Measurements from ENCODE around the gene SRGN.

SRGN gene

DNA sequence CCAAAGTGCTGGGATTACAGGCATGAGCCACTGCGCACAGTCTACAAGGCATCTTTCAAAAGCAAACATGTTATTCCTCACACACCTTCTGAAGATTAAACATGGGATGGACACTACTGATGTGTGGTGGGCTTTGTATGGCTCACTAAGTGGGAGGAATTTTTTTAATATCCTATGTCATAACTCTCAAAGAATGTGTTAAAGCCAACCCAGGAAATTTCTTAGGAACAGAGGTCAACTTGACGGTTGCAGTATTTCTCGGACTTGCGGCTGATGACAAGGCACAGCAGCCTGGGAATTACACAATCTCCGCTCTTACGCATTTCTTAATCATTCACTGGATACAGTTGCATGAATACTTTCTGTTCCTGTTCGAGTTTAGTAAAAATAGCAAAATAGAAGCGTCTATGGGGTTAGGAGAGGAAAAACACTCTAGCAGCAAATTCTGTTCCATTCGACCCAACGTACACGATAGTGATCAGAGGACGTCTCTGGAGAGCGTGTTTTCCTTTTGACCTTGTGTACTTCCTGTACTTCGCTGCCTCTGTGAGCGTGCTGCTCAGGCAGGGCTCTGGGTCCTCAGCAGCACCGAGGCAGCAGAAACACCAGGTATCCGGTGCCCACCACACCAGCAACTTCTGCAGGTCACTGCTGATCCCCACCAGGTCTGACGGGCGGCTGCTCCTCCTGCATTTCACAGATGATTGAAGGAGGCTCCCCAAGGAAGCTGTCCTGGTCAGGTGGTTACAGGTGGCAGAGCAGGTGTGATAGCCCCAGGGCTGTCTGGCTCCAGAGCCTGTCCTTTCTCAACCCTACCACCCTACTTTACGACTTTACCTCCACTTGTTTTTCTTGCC lies 26.4 kb upstream of the SRGN start:
- DNase-seq: no peak

DNA sequence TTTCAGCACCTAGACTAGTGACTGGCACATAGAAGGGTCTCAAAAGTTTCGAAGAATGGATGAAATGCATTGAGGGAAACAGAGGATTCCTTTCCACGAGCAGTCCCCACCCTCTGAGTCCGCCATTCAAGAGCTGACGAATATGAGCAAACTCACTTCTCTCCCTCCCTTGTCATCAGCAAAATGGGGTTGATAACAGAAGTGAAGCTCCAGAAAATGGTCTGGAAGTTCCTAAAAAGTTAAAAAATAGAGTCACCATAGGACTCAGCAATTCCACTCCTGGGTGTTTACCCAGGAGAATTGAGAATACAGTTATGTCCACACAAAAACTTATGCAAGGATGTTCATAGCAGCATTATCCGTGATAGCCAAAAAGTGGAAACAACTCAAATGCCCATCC lies 25.0 kb upstream of the SRGN start:
- no peak for DNase-seq

DNA sequence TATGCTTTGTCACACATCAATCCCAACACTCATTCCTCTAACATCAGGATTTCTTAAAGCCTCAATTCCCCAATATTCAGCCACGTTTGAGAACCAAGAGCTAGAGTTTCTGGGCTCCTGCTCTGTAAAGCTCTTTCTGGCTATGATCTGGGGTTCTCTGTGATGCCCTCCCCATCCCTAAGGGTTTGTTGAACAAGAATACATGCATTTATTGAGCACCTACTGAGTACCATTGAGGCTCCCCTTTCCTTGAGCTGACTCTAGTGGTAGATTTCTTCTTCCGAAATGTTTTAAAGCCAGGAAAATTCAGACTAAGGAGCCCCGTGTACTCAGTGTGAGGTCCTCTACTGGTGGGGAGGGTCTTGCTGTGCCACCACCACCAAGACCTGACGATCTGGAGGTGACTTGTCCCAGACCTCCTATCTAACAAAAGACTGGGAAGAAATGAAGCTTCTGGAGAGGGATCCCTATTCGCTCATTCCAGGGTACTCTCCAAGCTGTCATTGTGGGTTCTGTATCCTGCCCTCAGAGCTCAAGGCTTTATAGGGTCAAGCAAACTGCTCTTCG lies 23.1 kb upstream of the SRGN start:
- DNase-seq: no peak

DNA sequence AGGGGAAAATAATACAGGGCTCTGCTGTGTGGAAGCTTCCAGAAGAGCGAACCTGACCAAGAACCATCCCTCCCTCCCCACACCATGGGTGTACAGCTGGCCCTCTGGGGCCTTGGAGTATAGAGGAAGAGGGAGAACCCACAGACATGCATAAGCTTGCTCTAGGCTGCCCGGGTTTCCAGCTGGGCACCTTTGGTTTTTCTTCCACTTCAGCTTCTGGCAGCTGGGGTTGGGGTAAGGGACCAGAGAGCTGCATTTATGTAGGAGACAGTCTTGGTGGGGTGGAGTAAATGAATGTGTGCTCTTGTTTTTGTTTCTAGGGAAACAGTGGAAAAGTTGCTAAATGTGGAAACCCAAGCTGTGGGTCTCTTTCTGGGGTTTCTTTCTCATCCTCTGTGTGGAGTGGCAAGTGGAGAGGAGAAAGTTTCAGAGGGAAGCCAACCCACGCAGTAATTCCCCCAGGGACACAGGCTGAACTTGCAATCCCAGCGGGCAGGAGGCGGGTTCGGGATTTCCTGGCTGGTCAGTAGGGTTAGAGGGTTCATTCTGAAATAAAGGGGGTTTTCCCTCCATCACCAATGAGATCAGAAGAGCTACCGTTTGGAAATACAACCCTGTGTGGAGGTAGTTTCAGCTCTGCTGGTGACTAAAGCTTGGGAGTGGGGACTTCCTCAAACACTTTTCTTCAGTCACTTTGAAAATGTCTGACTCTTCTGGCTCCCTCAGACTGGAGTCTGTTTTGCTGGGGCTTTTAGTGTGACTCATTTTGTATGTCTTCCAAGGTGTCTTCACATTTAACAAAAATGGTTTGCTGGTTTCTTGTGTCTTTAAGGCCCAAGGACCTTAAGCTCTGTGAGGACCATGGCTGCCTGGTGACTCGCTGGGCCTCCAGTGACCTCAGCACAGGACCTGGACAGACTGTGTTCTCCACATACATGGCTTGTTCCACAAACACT lies 22.2 kb upstream of the SRGN start:
- DNase-seq: no peak

DNA sequence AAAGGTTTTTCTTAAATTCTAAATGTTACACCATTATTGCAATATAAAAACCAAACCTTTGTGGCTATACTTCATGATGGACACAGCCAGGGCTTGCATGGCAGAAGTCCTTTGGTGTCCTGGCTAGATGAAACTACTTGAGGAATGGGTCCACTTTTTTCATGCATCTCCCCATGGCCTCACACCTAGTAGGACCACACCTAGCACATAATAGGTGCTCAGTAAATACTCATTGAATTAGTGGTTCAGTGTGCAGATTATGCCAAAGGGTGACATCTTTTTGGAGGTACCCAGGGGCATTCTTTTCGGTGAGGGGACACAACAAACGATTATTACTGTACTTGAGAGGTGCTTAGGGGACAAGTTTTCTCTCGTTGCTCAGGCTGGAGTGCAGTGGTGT lies 20.7 kb upstream of the SRGN start:
- no peak for DNase-seq

DNA sequence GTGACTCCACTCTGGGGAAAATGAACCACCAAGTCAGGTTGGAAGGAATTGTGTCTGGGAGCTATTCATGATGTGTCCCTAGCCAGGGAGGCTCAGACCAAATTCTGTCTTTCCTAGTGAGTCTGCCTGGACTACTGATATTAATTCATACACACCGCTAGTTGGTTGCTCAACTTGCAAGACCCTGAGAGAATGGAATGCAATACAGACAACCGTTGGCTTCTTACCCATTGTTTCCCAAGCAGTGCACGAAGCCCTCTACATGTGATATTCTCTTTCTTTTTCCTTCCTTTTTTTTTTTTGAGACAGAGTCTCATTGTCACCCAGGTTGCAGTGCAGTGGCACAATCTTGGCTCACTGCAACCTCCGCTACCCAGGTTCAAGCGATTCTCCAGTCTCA lies 19.4 kb upstream of the SRGN start:
- no peak for DNase-seq

DNA sequence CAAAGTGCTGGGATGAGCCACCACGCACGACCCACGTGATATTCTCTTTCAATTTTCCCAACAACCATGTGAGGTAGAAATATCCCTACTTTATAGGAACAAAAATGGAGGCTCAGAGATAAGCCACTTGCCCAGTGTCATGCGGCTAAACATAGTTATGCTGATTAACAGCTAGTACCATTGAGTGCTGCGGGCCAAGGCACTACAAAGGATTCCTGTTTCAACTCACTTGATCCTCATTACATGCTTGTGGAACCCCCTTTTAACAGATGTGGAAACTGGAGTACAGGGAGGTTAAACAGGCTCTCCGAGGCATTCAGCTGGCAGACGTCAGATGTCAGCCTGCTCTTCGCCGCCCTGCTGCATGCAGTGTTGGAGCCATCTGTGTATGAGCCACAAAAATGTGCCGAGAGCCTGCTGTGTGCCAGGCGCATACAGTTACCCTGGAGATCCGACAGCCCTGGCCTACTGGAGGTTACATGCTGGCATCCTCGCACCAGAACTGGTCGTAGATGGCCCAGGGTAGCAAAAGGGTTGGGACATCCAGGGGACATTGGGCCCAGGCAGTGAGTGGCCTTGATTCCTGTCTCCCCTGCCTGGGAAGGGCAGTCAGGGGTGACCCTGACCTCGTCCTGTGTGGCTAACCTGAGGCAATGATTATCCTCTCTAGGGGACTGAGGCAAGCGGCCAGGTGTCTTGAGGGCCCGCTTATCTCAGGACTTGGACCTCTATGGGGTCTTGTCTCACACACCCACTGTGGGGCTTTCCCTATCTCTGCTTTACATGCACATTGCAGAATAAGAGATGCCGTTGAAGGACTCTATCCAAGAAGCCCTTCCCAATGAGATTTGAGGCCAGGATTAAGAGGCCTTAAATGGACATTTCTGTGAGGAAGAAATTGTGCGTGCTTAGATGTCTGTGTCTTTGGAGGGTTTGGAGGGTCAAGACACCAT lies 18.5 kb upstream of the SRGN start:
- no peak for DNase-seq

DNA sequence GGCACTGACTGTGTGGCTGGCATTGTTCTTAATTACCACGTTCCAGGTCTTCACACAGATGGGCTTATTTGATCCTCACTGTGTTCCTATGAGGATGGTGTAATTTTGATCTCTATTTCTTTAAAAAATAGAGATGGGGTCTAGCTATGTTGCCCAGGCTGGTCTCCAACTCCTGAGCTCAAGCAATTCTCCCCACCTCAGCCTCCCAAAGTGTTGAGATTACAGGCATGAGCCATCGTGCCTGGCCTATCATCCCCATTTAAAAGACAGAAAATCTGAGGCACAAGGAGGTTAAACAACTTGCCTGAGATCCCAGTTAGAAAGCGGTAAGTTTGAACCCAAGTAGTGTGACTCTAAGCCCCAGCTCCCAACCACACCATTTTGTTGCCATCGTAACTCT lies 17.0 kb upstream of the SRGN start:
- no peak for DNase-seq

DNA sequence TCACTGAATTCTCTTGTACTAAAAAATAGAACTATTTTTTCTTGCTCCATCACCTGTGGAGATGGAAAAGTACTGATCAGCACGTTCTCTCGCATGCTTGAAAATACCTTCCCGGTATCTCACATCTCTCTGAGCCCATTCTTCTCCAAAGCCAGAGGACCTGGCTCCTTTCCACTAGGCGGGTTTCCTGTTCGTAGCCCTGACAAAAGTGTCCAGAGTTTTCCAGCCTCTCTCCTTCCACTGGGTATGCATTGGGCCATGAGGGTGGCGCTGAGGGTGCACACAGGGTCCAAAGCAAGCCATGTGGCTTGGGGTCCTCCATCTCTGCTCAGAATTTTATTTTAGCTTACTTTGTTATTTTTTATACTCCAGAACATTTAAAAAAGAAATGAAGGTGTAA lies 16.3 kb upstream of the SRGN start:
- no peak for DNase-seq

DNA sequence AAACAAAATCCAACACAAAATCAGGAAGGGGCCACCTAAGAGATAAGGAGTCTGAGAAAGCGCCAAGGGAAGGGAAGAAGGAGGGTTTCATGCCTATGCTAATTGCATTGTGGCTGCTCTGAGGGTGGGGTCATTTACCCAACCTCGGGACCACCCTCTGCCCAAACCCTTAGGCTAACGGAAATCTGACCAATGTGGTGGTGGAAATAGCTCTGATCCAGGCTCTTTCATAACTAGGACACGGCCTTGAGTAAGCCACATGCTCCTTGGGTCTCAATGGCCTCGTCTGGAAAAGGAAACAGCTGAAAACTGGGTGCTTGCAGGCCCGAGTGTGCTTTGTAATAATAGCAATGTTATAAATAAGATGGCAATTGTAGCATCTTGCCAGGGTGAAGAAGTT lies 14.9 kb upstream of the SRGN start:
- DNase-seq: no peak

DNA sequence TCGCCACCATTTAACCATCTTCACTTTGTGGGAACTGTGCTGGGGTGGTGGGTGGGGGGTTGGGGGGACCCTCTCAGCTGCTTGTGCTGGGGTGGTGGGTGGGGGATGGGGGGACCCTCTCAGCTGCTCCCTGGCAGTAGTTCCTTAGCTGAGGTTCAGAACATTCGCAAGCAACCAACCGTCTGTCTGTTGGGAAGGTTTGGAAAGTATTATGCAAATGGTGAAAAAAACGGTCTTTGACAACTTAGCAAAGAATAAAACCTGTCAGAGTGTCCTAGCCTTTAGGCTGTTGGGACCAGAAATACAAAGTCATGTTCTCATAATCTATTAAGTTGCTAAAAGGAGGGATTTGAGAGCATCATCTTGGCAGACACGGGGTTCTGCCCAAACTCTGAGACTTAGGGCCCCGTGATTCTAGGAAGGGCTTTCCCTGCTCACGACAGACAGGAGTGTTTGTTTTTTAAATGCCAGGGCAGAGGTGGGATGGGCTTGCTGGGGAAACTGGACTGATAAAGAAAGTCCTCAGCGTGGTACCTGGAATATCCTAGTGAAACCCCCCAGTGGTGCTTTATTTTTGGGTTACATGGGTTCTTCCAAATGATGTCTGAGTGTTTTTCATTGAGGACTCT lies 14.1 kb upstream of the SRGN start:
- DNase-seq: no peak

DNA sequence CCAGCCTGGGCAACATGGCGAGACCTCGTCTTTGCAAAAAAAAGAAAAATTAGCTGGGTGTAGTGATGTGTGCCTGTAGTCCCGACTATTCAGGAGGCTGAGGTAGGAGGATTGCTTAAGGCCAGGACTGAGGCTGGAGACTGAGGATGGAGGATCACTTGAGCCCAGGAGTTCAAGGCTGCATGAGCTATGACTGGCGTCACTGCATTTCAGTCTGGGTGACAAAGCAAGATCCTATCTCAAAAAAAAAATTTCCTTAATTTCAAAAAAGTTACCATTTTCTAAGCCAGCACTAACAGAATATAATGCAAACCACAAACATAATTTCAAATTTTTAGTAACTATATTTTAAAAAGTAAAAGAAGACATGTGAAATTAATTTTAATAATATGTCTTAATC lies 13.4 kb upstream of the SRGN start:
- no peak for DNase-seq

DNA sequence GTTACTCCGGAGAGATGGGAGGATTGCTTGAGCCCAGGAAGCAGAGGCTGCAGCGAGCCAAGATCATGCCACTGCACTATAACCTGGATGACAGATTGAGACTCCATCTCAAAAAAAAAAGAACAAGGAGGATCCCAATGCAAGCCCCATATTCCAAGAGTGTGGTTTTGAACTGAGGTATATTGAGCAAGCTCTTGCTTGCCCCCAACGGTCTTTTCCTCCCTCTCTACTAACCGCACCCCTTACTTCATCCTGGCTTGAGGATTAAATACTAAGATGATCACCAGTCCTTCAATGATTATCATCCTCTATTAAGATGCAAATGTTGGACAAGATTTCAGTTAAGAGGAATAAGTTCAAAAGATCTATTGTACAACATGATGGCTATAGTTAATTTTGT lies 12.5 kb upstream of the SRGN start:
- no peak for DNase-seq

DNA sequence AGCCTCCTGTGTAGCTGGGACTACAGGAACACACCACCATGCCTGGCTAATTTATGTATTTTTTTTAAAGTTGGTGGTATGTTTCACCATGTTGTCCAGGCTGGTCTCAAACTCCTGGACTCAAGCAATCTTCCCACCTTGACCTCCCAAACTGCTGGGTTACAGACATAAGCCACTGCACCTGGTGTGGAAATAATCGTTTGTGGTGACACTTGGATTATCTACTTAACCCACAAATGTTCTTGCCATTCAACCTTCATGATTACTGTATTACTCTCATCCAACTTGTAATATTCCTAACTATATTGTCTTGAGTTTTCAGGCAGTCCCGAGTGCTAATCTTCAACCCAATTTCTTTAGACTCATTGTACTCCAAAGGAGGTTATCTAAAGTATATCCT lies 9.6 kb upstream of the SRGN start:
- DNase-seq: no peak

DNA sequence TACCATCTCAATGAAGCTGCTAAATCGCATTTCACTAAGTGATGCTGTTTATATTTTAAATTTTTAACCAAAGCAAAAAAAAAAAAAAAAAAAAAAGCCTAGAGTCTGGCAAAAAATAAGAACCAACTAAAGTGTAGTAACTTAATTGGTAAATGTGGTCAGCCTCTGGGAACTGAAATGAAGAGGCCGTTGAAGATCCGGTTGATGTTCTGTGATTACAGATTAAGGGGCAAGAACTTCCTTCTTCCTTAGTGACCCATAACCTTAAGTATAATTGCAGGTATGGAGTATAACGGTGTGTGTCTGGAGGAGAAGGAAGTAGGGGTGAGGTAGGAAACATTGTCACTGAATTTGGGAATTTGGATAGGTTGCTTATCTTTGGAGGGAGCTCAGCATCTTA lies 7.7 kb upstream of the SRGN start:
- no peak for DNase-seq

DNA sequence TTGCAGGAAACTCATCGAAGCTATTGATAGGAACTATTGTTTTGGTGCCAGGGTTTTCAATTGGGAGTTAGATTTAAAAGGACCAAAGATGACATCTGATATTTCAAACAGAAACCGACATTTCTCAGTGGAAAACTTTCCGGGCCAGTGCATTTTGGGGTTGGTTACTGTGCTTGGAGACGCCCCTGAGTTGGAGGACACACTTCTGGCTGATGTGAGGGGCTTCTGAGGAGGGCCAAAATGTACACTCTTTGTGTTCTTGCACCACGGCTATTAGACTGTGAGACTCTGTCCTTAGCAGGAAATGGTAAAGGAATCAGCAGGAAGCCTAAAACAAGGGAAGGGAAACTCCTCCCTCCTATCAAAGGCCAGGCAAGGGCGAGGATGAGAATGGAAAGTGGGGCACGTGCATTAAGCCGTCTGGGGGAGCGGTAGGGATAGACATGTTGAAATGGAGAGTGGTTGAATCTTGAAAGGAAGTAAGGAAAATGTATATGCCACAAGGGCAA lies 1.8 kb upstream of the SRGN start:
- no peak for DNase-seq

DNA sequence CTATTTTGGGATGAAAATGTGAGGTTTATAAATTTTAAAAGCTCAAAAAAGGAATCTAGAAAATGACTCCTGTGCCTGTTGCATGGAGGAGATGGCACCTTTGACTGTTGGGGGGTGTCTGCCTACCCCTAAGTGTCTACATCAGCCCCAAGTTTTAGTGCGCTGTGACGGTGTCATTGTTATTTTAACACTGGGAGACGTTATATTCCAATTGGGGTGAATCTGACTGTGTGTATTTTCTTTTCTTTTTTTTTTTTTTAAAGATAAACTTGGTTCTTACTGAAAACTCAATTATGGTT lies 517 bp downstream of the SRGN start:
- no peak for DNase-seq

DNA sequence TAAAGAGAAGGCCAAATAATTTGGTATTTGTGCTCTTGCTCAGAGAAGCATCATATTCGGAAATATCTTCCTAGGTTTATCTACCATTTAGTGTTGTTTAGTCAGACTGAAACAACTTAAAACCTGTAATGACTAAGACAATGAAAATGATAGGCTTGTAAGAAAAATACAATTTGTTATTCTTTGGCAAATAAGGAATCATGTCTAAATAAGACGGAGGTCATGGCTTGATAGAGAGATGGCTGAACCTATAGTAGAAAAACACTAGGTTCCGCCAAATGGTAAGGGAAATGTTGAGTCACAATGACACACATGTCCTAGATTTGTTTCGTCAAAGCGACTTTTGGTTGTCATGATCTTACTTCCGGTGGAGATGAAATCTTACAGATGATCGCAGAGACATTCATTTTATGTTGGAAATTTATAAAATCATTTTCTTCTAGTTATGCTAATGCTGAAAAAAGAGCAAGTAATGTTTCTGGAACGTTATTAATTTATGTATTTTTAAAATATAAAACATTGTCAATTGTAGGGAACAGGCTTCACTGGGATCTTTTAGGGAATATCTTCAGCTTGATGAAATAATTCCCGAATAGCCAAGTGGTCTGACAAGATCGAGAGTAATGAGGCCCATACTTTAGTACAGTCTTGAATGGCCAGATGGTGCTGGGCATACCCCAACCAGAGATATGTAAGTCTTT lies 1.0 kb downstream of the SRGN start:
- DNase-seq: no peak

DNA sequence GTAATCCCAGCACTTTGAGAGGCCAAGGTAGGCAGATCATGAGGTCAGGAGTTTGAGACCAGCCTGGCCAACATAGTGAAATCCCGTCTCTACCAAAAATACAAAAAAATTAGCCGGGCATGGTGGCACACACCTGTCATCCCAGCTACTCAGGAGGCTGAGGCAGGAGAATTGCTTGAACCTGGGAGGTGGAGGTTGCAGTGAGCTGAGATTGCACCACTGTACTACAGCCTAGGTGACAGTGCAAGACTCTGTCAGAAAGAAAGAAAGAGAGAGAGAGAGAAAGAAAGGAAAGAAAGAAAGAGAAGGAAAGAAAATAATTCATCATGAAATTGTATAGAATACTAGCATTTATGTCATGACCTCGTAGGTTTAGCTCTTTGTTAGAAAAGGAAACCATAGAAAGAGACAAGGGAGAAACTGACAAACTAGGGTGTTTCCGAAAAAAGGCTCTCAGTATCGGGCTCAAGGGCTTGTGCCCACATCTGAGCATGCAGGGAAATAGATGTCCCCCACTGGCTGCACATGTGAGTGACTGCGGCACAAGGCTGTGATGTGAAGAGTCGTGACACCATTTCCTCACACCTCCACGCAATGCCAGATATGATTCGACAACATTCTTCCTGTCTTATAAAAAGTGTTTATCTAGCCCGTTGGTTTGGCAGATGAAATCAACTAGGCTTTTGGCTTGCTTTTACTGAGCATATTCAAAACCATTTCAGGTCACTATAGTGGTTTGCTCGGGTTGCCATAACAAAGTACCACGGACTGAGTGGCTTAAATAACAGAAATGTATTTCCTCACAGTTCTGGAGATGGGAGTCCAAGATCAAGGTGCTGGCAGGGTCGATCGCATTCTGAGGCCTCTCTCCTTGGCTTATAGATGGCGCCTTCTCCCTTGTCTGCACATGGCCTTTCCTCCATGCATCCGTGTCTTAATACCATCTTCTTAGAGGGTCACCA lies 2.0 kb downstream of the SRGN start:
- no peak for DNase-seq

DNA sequence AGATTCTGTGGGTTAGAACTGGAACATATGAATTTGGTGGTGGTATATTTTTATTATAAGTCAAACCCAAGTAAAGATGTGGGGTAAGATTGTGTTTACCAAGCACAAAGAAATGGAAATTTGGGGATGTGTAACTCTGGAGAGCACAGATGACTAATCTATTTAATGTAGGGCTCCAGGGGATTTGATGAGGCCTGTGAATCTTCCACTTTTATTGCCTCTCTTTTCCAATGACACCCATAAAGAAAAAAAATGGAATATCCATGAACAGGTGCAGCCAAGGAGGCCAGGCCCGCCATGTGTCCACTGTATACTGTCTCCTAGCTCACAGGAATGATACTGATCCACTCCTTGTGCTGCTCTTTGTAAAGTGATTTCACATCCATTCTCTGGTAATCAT lies 2.8 kb downstream of the SRGN start:
- no peak for DNase-seq
